Muscle of leg (tissue), 11 donors: Measurements from ENCODE around the gene PTDSS2. TPM values are rescaled to one million over a fixed set of nuclear protein-coding genes. Genes with fewer than 3 reads are reported as not detected.
"Not testable (repeated sequence)": the region's sequence is repeated elsewhere in the genome, so short reads cannot be mapped to it uniquely, and the experiment has no call there.

Experiments
- DNase-seq: peaks from one replicate; pipeline ENCODE4 v3.0.0; 2013
- H3K27ac ChIP-seq: one replicate; pipeline ENCODE4 v1.5.1; 2013; ENCODE audit warnings: mild to moderate bottlenecking, low read length, control low read depth
- H3K27me3 ChIP-seq: one replicate; pipeline ENCODE4 v1.6.1; 2013; ENCODE audit warnings: low read length; ENCODE audit not compliant: control insufficient read depth, insufficient read depth
- H3K36me3 ChIP-seq: one replicate; pipeline ENCODE4 v1.6.1; 2013; ENCODE audit warnings: low read length; ENCODE audit not compliant: control insufficient read depth, insufficient read depth
- H3K4me1 ChIP-seq: one replicate; pipeline ENCODE4 v1.6.1; 2013; ENCODE audit warnings: low read length; ENCODE audit not compliant: control insufficient read depth, insufficient read depth
- H3K4me3 ChIP-seq: one replicate; pipeline ENCODE4 v1.5.1; 2013; ENCODE audit warnings: low read length, control low read depth
- H3K9me3 ChIP-seq: replicated peaks from 2 replicates; pipeline ENCODE4 v1.6.1; 2013; ENCODE audit warnings: low read depth, low read length; ENCODE audit not compliant: control insufficient read depth
- WGBS: methylation state at CpG from one replicate; pipeline ENCODE4 v1.1.5; 2013; ENCODE audit warnings: missing lambda C conversion rate; ENCODE audit not compliant: insufficient coverage; 5-methylcytosine and 5-hydroxymethylcytosine counted together
- polyA plus RNA-seq, 8 donors: library from polyadenylated mRNA; unstranded; fragments of 120-200 nt; gene quantifications; one replicate each; pipeline versions ENCODE4 v1.2.1 to v1.2.3, GENCODE V29; 2013; ENCODE audit warnings: inconsistent platforms in 1 of 8, low replicate concordance in 1 of 8; ENCODE audit not compliant: insufficient read length in 8 of 8, insufficient read depth in 1 of 8
- total RNA-seq: library from RNA; stranded (reverse); fragments of 120-200 nt; gene quantifications from one replicate; pipeline ENCODE4 v1.2.4, GENCODE V29; 2013

The PTDSS2 gene
- total and polyA plus RNA-seq, 9 donors: 19.4 to 47.2 (median 29.9) TPM

DNA sequence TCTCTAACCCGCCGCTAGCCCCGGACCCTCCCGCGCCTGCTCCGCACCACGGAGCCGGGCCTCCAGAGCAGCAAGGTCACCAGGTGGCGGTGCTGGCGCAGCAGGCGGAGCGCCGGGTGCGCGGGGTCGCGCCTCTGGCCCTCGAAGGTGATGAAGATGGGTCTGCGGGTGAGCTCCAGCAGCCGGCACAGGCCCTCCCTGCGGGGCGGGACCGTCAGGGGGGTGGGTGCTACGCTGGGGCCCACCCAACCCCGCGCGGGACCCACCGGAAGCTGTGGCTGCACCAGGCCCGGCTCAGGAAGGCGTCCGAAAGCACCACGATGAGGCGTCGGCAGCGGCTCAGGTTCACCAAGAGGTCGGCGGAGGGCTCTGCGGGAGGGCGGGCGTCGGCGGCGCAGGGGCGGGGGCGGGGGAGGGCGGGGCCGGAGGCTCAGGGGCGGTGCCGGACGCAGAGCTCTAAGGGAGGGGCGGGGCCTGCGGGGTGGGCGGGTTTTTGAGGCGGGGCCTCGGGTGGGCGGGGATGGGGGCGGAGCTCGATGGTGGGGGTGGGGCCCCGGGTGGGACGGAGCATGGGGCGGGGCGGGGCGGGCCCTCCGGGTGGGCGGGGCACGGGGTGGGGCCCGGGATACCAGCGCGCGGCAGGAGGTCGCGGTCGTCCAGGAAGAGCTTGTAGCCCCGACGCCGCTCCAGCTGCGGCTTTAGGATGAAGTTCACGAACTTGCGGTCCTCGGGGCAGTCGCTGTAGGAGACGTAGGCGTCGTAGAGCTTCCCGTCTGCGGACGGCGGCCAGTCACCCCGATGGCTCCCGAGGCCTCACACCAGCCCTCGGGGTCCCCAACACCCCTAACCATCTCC is 43.1 kb upstream of the PTDSS2 start:
- H3K27me3 ChIP-seq: peaks cover 19% of the 10 kb centered on the region
- no peaks in the 10 kb centered on the region for H3K9me3 ChIP-seq
- H3K4me3 ChIP-seq: peak overlapping the region; percentile 53
- no peaks in the 10 kb centered on the region for H3K36me3 ChIP-seq
- no peak overlapping the region for H3K27ac ChIP-seq
- WGBS: 5% methylated on average over 55 of the region's 91 CpGs
- H3K4me1 ChIP-seq: peaks cover 15% of the 10 kb centered on the region
- peak; percentile 76 for DNase-seq

DNA sequence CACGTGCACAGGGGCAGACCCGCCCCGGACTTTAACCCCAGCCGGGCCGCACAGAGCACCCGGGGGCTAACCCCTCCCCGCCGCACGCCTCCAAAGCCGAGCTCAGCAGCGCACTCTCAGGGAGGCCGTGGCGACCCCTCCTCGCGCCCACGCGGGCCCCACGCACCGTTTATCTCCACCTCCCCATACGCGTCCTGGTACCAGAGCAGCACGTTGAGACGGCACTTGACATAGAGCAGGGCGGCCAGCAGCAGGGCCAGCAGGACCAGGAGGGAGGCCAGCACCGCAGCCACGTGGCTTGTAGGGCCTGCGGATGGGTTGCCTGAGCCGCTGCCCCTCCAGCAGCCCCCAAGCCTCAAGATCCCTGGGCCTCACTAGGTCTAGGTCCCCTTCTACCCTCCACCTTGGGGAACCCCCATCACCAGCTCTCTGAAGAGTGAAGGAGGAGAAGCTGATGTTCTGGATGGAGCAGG is 42.4 kb upstream of the PTDSS2 start:
- H3K4me3 ChIP-seq: no peak overlapping the region
- no peaks in the 10 kb centered on the region for H3K9me3 ChIP-seq
- no peak overlapping the region for H3K27ac ChIP-seq
- H3K4me1 ChIP-seq: peaks cover 15% of the 10 kb centered on the region
- no peak for DNase-seq
- WGBS: 59% methylated on average over 24 of the region's 28 CpGs
- no peaks in the 10 kb centered on the region for H3K36me3 ChIP-seq
- H3K27me3 ChIP-seq: peaks cover 20% of the 10 kb centered on the region

DNA sequence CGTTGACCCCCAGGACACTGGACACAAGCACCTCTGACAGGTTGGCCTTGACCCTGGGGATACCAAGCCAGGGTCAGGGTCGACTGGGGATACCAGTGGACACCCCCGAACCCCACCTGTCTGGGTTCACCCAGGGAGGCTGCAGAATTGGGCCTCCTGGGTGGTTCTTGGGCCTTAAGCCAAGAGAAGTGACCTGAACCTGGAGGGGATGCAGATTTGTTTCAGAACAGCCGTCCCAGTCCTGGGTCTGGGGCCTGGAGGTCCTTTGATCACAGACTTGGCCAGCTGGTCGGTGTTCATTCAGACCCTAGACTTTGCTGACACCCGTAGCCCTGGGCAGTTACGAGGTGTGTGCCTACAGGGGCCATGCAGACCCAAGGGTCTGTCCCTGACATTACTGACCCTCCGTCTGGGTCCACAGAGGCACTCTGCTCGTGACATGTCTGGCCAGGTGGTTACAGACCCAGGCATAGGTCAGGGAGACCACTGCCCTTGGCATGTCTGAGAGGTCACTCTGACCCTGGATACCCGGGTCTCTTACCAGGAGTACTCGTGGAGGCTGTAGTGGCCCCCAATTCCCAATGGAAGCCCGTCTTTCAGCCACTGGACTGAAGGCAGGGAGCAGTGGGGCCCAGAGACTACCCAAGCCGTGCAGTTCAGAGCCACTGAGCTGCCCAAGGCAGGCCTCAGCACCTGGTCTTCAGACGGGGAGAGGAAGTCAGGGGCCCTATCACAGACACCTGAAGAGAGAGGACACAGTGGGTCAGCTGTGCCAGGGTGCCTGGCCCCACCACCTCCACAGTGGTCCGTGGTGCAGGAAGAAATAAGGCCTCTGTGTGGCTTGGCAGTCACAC is 41.7 kb upstream of the PTDSS2 start:
- peaks cover 24% of the 10 kb centered on the region for H3K27me3 ChIP-seq

DNA sequence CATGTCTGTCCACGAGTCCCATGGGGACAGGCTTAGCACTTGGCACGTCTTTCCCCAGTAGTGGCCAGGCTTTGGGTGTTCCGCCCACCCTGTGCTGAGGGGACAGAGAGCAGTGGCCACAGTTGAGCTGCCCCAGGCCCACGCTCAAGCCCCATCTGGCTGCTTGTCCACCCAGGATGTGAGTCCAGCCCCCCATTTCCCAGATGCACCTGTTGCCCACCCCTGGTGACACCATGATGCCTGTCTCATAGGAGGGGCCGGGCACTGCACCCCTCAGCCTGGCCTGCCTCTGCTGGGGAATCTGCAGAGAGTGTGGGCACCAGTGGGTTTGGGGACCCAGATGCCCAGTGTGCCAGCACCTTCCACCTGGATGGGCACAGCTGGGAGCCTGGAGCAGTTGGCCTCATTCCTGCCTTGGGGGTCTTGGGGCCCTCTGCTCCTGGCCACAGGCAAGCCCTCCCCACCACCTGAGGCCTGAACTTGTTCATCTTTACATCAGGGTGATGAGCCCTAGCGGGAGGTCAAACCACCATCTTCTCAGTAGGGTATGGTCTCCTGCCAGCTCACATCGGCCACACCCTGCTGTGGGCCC is 41.0 kb upstream of the PTDSS2 start:
- peaks cover 22% of the 10 kb centered on the region for H3K27me3 ChIP-seq
- H3K27ac ChIP-seq: no peak overlapping the region
- no peaks in the 10 kb centered on the region for H3K36me3 ChIP-seq
- H3K4me3 ChIP-seq: no peak overlapping the region
- H3K4me1 ChIP-seq: peaks cover 15% of the 10 kb centered on the region
- no peak for DNase-seq
- 87% methylated on average over 5 of the region's 7 CpGs for WGBS
- H3K9me3 ChIP-seq: no peaks in the 10 kb centered on the region

More for the DNA sequence above, 41.7 kb upstream of the PTDSS2 start:
- H3K9me3 ChIP-seq: no peaks in the 10 kb centered on the region
- no peak overlapping the region for H3K4me3 ChIP-seq
- peaks cover 15% of the 10 kb centered on the region for H3K4me1 ChIP-seq
- 81% methylated on average over 15 of the region's 15 CpGs for WGBS
- DNase-seq: no peak
- H3K36me3 ChIP-seq: no peaks in the 10 kb centered on the region
- H3K27ac ChIP-seq: no peak overlapping the region

DNA sequence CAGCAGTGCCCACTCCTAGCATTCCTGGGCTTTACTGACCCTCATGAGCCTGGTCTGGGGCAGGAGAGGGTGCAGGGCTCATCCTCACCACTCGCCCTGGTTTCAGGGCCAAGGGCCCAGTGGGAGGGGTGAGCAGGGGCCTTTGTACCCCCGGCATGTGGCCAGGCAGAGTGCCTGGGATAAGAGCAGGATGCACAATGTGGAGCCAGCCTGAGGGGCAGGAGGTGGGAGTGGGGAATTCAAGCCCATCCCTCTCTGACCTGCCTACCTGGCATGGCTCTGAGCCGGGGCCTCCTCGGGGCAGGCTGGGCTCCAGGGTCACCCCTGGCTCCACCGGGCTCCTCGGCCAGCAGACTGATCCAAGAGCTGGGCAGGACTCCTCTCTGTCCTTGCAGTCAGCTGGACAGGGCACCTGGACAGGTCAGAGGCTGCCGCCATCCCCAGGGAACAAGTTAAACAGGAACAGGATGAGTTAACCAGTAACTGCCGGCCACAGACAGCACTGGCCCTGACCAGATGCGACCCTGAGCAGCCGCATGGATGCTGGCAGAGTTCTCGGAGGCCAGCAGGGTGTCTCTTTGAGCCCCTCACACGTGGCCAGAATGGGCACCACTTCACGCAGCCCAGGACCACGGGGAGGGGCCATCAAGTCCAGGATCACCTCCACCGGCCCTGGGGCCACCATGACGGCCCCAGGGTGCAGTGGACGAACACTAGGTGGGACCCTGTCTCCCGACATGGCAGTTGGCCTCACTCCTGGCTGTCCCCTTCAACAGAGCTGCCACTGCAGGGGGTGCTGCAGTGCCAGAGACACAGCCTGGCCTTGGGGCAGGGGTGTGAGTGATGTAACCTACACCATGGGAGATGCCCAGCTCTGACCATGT is 40.2 kb upstream of the PTDSS2 start:
- DNase-seq: no peak
- Histone ChIP-seq H3K36me3 (no peaks in the 10 kb centered on the region), H3K4me1 (peaks cover 15% of the 10 kb centered on the region), H3K27ac (no peak overlapping the region), H3K27me3 (peaks cover 24% of the 10 kb centered on the region), H3K4me3 (no peak overlapping the region), H3K9me3 (no peaks in the 10 kb centered on the region)
- 52% methylated on average over 12 of the region's 18 CpGs for WGBS

DNA sequence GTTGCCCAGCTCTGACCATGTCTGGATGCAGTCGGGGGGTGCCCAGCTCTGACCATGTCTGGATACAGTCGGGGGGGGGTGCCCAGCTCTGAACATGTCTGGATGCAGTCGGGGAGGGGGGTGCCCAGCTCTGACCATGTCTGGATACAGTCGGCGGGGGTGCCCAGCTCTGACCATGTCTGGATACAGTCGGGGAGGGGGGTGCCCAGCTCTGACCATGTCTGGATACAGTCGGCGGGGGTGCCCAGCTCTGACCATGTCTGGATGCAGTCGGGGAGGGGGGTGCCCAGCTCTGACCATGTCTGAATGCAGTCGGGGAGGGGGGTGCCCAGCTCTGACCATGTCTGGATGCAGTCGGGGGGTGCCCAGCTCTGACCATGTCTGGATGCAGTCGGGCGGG is 39.4 kb upstream of the PTDSS2 start:
- not testable (repeated sequence) for H3K27ac ChIP-seq, H3K4me3 ChIP-seq, H3K9me3 ChIP-seq, DNase-seq, H3K36me3 ChIP-seq
- H3K4me1 ChIP-seq: peaks cover 17% of the 10 kb centered on the region
- WGBS: 70% methylated on average over 2 of the region's 13 CpGs
- H3K27me3 ChIP-seq: peaks cover 32% of the 10 kb centered on the region

DNA sequence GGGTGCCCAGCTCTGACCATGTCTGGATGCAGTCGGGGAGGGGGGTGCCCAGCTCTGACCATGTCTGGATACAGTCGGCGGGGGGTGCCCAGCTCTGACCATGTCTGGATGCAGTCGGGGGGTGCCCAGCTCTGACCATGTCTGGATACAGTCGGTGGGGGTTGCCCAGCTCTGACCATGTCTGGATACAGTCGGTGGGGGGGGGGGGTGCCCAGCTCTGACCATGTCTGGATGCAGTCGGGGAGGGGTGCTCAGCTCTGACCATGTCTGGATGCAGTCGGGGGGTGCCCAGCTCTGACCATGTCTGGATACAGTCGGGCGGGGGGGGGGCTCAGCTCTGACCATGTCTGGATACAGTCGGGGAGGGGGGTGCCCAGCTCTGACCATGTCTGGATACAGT is 38.6 kb upstream of the PTDSS2 start:
- H3K36me3 ChIP-seq, H3K27ac ChIP-seq, H3K4me3 ChIP-seq, DNase-seq, H3K9me3 ChIP-seq: not testable (repeated sequence)
- peaks cover 14% of the 10 kb centered on the region for H3K4me1 ChIP-seq
- peaks cover 40% of the 10 kb centered on the region for H3K27me3 ChIP-seq
- WGBS: no CpG with 5 or more reads among the region's 11 CpGs

DNA sequence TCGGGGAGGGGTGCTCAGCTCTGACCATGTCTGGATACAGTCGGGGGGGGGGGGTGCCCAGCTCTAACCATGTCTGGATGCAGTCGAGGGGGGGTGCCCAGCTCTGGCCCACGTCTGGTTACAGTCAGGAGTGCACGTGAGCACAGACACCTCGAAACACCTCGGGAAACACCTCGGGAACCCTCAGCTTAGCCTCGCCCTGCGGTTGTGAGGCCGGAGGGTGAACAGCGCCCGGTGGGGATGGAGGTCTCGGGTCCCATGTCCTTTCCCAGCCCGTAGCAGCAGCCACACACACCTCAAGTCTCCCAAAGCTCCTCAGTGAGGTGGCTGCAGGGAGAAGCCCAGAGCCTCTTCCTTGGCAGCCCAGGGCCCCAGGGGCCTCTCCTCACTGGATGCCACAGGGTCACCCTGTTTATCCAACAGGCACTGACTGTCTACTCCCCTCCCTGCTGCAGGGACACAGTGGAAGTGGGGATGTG is 37.4 kb upstream of the PTDSS2 start:
- no peak overlapping the region for H3K4me3 ChIP-seq
- peaks cover 48% of the 10 kb centered on the region for H3K27me3 ChIP-seq
- DNase-seq: no peak
- no peaks in the 10 kb centered on the region for H3K36me3 ChIP-seq
- no peak overlapping the region for H3K27ac ChIP-seq
- peaks cover 12% of the 10 kb centered on the region for H3K4me1 ChIP-seq
- 68% methylated on average over 9 of the region's 15 CpGs for WGBS
- no peaks in the 10 kb centered on the region for H3K9me3 ChIP-seq
